Chondrocyte (in vitro differentiated cells): ENCODE measurements around the gene NUB1. TPM values are rescaled to one million over a fixed set of nuclear protein-coding genes. Genes with fewer than 3 reads are reported as not detected.

Experiments used
- DNase-seq: peaks from one replicate; pipeline ENCODE4 v3.0.0; 2021; ENCODE audit warnings: mixed read lengths, low spot score
- H3K27ac Mint-ChIP-seq: one replicate; pipeline ENCODE4 v1.8.0; 2021; ENCODE audit warnings: mild to moderate bottlenecking, moderate library complexity, mixed read lengths; ENCODE audit not compliant: unreplicated experiment
- H3K27me3 Mint-ChIP-seq: 2 replicates; pipeline ENCODE4 v1.8.0; 2021; ENCODE audit warnings: low read depth, mixed read lengths
- H3K36me3 Mint-ChIP-seq: 2 replicates; pipeline ENCODE4 v1.8.0; 2021; ENCODE audit warnings: low read depth, mixed read lengths
- H3K4me1 Mint-ChIP-seq: 2 replicates; pipeline ENCODE4 v1.8.0; 2021; ENCODE audit warnings: low read depth, mild to moderate bottlenecking, mixed read lengths
- H3K4me3 Mint-ChIP-seq: one replicate; pipeline ENCODE4 v1.8.0; 2021; ENCODE audit warnings: mild to moderate bottlenecking, moderate library complexity, mixed read lengths; ENCODE audit not compliant: unreplicated experiment
- H3K9me3 Mint-ChIP-seq: 2 replicates; pipeline ENCODE4 v1.8.0; 2021; ENCODE audit warnings: low read depth, mixed read lengths
- CTCF ChIP-seq: fragments of 200-600 bp; sonication (generic); IDR thresholded peaks from 2 replicates; pipeline ENCODE4 v1.5.0; 2021; ENCODE audit warnings: antibody characterized with exemption, mild to moderate bottlenecking, moderate library complexity
- total RNA-seq: library from RNA; stranded (reverse); gene quantifications from 3 replicates; pipeline ENCODE4 v1.2.1, GENCODE V29; 2021

Gene NUB1
- total RNA-seq, 1 donor from 2014 or later: 50.3 TPM

- TF ChIP-seq CTCF: no peak
- DNase-seq: peak; percentile 93
- H3K9me3 Mint-ChIP-seq: no peaks in the 10 kb centered on the region
- no peak overlapping the region for H3K4me3 Mint-ChIP-seq
- no peaks in the 10 kb centered on the region for H3K36me3 Mint-ChIP-seq
- no peaks in the 10 kb centered on the region for H3K4me1 Mint-ChIP-seq
- H3K27ac Mint-ChIP-seq: no peak overlapping the region
- peaks cover 28% of the 10 kb centered on the region for H3K27me3 Mint-ChIP-seq
Observed at GRCh38 chr7:151392426-151392825, 50.8 kb downstream of the NUB1 start.

GRCh38 chr7:151393031-151393977 is 51.7 kb downstream of the NUB1 start:
- Mint-ChIP-seq H3K27ac (no peak overlapping the region), H3K27me3 (peaks cover 26% of the 10 kb centered on the region), H3K9me3 (no peaks in the 10 kb centered on the region), H3K4me1 (no peaks in the 10 kb centered on the region), H3K4me3 (no peak overlapping the region), H3K36me3 (no peaks in the 10 kb centered on the region)
- DNase-seq: peak; percentile 68
- no peak for TF ChIP-seq CTCF

- Mint-ChIP-seq H3K27ac (no peak overlapping the region), H3K27me3 (peaks cover 30% of the 10 kb centered on the region), H3K9me3 (no peaks in the 10 kb centered on the region), H3K4me1 (no peaks in the 10 kb centered on the region), H3K36me3 (no peaks in the 10 kb centered on the region), H3K4me3 (no peak overlapping the region)
- DNase-seq: peak; percentile 87
- no peak for TF ChIP-seq CTCF
Observed at GRCh38 chr7:151394076-151395035, 52.7 kb downstream of the NUB1 start.

GRCh38 chr7:151395036-151395367 is 53.4 kb downstream of the NUB1 start:
- TF ChIP-seq CTCF: no peak
- Mint-ChIP-seq H3K27me3 (peaks cover 29% of the 10 kb centered on the region), H3K4me3 (no peak overlapping the region), H3K27ac (no peak overlapping the region), H3K4me1 (no peaks in the 10 kb centered on the region), H3K36me3 (no peaks in the 10 kb centered on the region), H3K9me3 (no peaks in the 10 kb centered on the region)
- peak; percentile 48 for DNase-seq

- no peaks in the 10 kb centered on the region for H3K4me1 Mint-ChIP-seq
- DNase-seq: peak; percentile 59
- H3K27ac Mint-ChIP-seq: no peak overlapping the region
- peaks cover 33% of the 10 kb centered on the region for H3K27me3 Mint-ChIP-seq
- TF ChIP-seq CTCF: no peak
- H3K4me3 Mint-ChIP-seq: no peak overlapping the region
- H3K36me3 Mint-ChIP-seq: no peaks in the 10 kb centered on the region
- H3K9me3 Mint-ChIP-seq: no peaks in the 10 kb centered on the region
Observed at GRCh38 chr7:151396328-151396970, 54.8 kb downstream of the NUB1 start.
